Aorta (tissue), 5 donors: ENCODE results near the gene GTF2H4. TPM values are rescaled to one million over a fixed set of nuclear protein-coding genes. Genes with fewer than 3 reads are reported as not detected.
A peak's percentile ranks its signal among the peaks of the same experiment; 100 is the strongest.

ENCODE experiments used
- ATAC-seq: fragments of 200-7000 bp; cut with Tn5 transposase; one replicate; pipeline ENCODE4 v1.9.1; 2022; ENCODE audit warnings: moderate library complexity; ENCODE audit not compliant: low FRiP score
- DNase-seq, 2 donors: peaks; one replicate each; pipeline ENCODE4 v3.0.0-alpha.2; 2020
- H3K27ac ChIP-seq, 2 donors: one replicate each; pipeline ENCODE4 v1.5.1; 2013; ENCODE audit warnings: low read length in 2 of 2, mild to moderate bottlenecking in 2 of 2, moderate library complexity in 2 of 2, control low read depth in 1 of 2, inconsistent platforms in 1 of 2, low read depth in 1 of 2
- H3K27me3 ChIP-seq, 2 donors: one replicate each; pipeline ENCODE4 v1.6.1; 2013; ENCODE audit warnings: control low read depth in 1 of 2, low read length in 1 of 2, mild to moderate bottlenecking in 1 of 2, moderate library complexity in 1 of 2; ENCODE audit not compliant: insufficient read depth in 2 of 2, control insufficient read depth in 1 of 2
- H3K36me3 ChIP-seq, 2 donors: one replicate each; pipeline ENCODE4 v1.6.1; 2013; ENCODE audit warnings: control low read depth in 1 of 2, low read length in 1 of 2, mild to moderate bottlenecking in 1 of 2; ENCODE audit not compliant: insufficient read depth in 2 of 2, control insufficient read depth in 1 of 2
- H3K4me1 ChIP-seq, 2 donors: one replicate each; pipeline ENCODE4 v1.6.1; 2013; ENCODE audit warnings: low read length in 2 of 2, control low read depth in 1 of 2, mild to moderate bottlenecking in 1 of 2, moderate library complexity in 1 of 2; ENCODE audit not compliant: insufficient read depth in 2 of 2, control insufficient read depth in 1 of 2
- H3K4me3 ChIP-seq, 2 donors: one replicate each; pipeline ENCODE4 v1.5.1; 2013; ENCODE audit warnings: low read length in 2 of 2, control low read depth in 1 of 2, mild to moderate bottlenecking in 1 of 2
- H3K9me3 ChIP-seq: one replicate; pipeline ENCODE4 v1.6.1; 2013; ENCODE audit warnings: mild to moderate bottlenecking, low read length; ENCODE audit not compliant: control insufficient read depth
- WGBS, 2 donors: extraction: QIAGEN DNeasy Blood & Tissue Kit; methylation state at CpG; one replicate each; pipeline ENCODE4 v1.1.7; 2013; 5-methylcytosine and 5-hydroxymethylcytosine counted together
- intact Hi-C, 2 donors: fragments of 100-400 bp; cut with DNase I; formaldehyde crosslinking; loops; one replicate each; pipeline versions ENCODE4 v1.14.2 to v1.15.0; 2022
- polyA plus RNA-seq, 2 donors: library from polyadenylated mRNA; stranded (reverse); fragments of 200-250 nt; gene quantifications; one replicate each; pipeline ENCODE4 v1.2.3, GENCODE V29; 2013
- total RNA-seq, 2 donors: library from RNA; stranded (reverse); fragmentation: NEBNext Ultra II Directional; extraction: Animal tissue kit (Norgen Biotek cat#: 25700); gene quantifications; one replicate each; pipeline ENCODE4 v1.2.1, GENCODE V29; 2021
- donor health status: healthy with polysubstance abuse.
- donor health status: Bipolar disorder and iron deficiency.
- donor health status: DM: no; HTN: no; CAD: no.
- donor health status: DM: no; HTN: no; CAD: no.
- donor health status: DM: yes; HTN: yes; CAD: no.

GTF2H4 gene
- total and polyA plus RNA-seq, 4 donors: 3.9 to 88.2 (median 34.1) TPM

GRCh38 chr6:30891816-30892538 is 16.0 kb upstream of the GTF2H4 start:
- Histone ChIP-seq H3K36me3 (peaks cover 0 to 4% of the 10 kb centered on the region in 2 donors), H3K27ac (no peak overlapping the region), H3K27me3 (no peaks in the 10 kb centered on the region), H3K4me1 (no peaks in the 10 kb centered on the region), H3K9me3 (no peaks in the 10 kb centered on the region), H3K4me3 (no peak overlapping the region)
- no peak for ATAC-seq
- intact Hi-C loops: no loop called here
- 90 to 92% methylated on average over 21 of the region's 21 CpGs for WGBS, 2 donors
- DNase-seq: peak in 1 of 2 donors; percentile 71

DNA sequence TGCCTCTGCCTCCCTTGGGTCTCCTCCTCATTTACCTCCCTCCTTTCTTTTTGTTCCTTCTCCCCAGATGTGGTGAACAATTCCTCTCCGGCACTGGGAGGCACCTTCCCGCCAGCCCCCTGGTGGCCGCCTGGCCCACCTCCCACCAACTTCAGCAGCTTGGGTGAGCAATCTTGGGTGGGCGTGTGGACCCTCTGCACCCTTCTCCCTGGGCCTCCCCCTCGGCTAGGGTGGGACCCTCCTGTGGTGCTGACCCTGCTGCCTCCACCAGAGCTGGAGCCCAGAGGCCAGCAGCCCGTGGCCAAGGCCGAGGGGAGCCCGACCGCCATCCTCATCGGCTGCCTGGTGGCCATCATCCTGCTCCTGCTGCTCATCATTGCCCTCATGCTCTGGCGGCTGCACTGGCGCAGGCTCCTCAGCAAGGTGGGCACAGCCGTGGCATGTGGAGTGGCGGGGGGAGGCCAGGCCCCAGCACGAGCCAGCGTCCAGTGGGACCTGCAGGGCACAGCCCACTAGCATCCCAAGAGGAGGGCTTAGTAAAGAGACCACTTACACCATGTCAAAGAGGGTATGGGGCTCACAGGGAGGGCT is 14.9 kb upstream of the GTF2H4 start:
- DNase-seq (peak in 1 of 2 donors; percentile 69), ATAC-seq (no peak)
- no peaks in the 10 kb centered on the region for H3K9me3 ChIP-seq
- intact Hi-C loops: no loop called here
- peaks cover 0 to 4% of the 10 kb centered on the region in 2 donors for H3K36me3 ChIP-seq
- 85 to 86% methylated on average over 16 of the region's 16 CpGs for WGBS, 2 donors
- H3K27me3 ChIP-seq: no peaks in the 10 kb centered on the region
- H3K4me1 ChIP-seq: no peaks in the 10 kb centered on the region
- H3K4me3 ChIP-seq: no peak overlapping the region
- no peak overlapping the region for H3K27ac ChIP-seq

DNA sequence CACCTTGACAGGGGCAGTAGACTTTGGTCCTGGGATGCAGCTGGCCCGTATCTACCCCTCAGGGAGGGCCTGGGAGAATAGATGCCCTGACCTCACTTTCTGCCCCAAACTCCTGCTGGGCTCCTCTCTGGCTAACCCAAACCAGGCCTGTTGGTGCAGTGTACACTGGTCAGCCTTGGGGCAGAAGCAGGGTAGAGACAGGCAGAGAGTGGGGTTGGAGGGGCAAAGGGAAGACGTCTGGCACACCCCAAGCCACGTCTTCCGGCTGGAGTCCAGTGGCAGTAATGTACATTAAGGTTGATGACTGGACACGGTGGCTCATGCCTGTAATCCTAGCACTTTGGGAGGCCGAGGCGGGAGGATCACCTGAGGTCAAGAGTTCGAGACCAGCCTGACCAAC is 14.3 kb upstream of the GTF2H4 start:
- Histone ChIP-seq H3K27ac (no peak overlapping the region), H3K4me3 (no peak overlapping the region), H3K36me3 (peaks cover 0 to 4% of the 10 kb centered on the region in 2 donors), H3K4me1 (no peaks in the 10 kb centered on the region), H3K9me3 (no peaks in the 10 kb centered on the region), H3K27me3 (no peaks in the 10 kb centered on the region)
- WGBS, 2 donors: 93% methylated on average over 8 of the region's 8 CpGs
- ATAC-seq: no peak
- intact Hi-C loops: no loop called here
- DNase-seq: peak in 1 of 2 donors; percentile 33

DNA sequence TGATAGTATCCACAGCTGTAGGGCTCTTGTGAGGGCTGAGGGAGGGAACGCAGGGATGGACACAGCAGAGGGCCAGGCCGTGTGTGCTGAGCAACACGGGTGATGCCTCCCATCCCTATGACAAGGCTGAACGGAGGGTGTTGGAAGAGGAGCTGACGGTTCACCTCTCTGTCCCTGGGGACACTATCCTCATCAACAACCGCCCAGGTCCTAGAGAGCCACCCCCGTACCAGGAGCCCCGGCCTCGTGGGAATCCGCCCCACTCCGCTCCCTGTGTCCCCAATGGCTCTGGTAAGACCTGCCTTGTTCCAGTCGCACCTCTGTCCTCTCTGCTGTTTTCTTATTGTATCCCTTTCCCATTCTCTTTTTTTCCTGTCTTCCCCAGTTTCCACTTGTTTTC is 13.6 kb upstream of the GTF2H4 start:
- Histone ChIP-seq H3K9me3 (no peaks in the 10 kb centered on the region), H3K27me3 (no peaks in the 10 kb centered on the region), H3K4me3 (no peak overlapping the region), H3K36me3 (peaks cover 0 to 4% of the 10 kb centered on the region in 2 donors), H3K27ac (no peak overlapping the region), H3K4me1 (no peaks in the 10 kb centered on the region)
- WGBS, 2 donors: 89 to 92% methylated on average over 12 of the region's 12 CpGs
- peak in 1 of 2 donors; percentile 62 for DNase-seq
- intact Hi-C loops: no loop called here
- ATAC-seq: no peak

- H3K27me3 ChIP-seq: no peaks in the 10 kb centered on the region
- H3K27ac ChIP-seq: no peak overlapping the region
- H3K4me3 ChIP-seq: no peak overlapping the region
- intact Hi-C loops: no loop called here
- 93% methylated on average over 3 of the region's 3 CpGs for WGBS, 2 donors
- H3K9me3 ChIP-seq: no peaks in the 10 kb centered on the region
- no peak for DNase-seq
- H3K4me1 ChIP-seq: no peaks in the 10 kb centered on the region
- H3K36me3 ChIP-seq: peaks cover 0 to 4% of the 10 kb centered on the region in 2 donors
- no peak for ATAC-seq
Measured at GRCh38 chr6:30894935-30895334, 13.1 kb upstream of the GTF2H4 start.

DNA sequence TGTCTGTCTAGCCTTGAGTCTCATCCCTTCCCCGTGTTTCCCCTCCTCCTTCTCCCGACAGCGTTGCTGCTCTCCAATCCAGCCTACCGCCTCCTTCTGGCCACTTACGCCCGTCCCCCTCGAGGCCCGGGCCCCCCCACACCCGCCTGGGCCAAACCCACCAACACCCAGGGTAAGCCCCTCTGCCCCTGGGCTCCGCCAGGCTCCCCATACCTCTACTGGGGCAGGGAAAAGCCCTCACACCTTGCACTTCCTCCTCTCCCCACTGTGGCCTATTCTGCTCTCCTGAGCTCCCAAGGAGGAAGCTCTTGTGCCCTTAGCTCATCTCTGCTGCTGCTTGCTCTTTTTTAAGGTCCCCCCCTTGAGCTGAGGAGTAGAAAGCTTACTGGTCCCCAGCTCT is 12.7 kb upstream of the GTF2H4 start:
- intact Hi-C loops: no loop called here
- peak in 1 of 2 donors; percentile 48 for DNase-seq
- WGBS, 2 donors: 88 to 90% methylated on average over 10 of the region's 10 CpGs

GRCh38 chr6:30896541-30896940 is 11.5 kb upstream of the GTF2H4 start:
- WGBS, 2 donors: 87 to 96% methylated on average over 13 of the region's 13 CpGs
- H3K4me3 ChIP-seq: no peak overlapping the region
- intact Hi-C loops: no loop called here
- no peaks in the 10 kb centered on the region for H3K9me3 ChIP-seq
- H3K27ac ChIP-seq: no peak overlapping the region
- DNase-seq (no peak), ATAC-seq (no peak)
- peaks cover 0 to 4% of the 10 kb centered on the region in 2 donors for H3K36me3 ChIP-seq
- H3K4me1 ChIP-seq: no peaks in the 10 kb centered on the region
- H3K27me3 ChIP-seq: no peaks in the 10 kb centered on the region

More for the DNA sequence above, 12.7 kb upstream of the GTF2H4 start:
- Histone ChIP-seq H3K4me1 (no peaks in the 10 kb centered on the region), H3K27me3 (no peaks in the 10 kb centered on the region), H3K27ac (no peak overlapping the region), H3K4me3 (no peak overlapping the region), H3K36me3 (peaks cover 0 to 4% of the 10 kb centered on the region in 2 donors), H3K9me3 (no peaks in the 10 kb centered on the region)
- ATAC-seq: no peak

DNA sequence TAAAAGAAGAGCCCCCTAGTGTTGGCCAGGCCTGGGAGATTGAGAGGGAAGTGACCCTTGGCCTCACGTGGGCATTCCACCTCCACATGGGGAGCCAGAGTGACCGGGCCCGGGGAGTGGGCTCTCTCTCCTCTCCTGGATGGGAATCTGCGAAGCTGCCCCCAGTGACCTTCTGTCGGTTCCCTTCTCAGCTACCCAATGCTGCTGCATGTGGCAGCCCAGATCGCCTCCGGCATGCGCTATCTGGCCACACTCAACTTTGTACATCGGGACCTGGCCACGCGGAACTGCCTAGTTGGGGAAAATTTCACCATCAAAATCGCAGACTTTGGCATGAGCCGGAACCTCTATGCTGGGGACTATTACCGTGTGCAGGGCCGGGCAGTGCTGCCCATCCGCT is 10.1 kb upstream of the GTF2H4 start:
- 88 to 89% methylated on average over 16 of the region's 16 CpGs for WGBS, 2 donors
- DNase-seq: no peak
- no peaks in the 10 kb centered on the region for H3K4me1 ChIP-seq
- H3K36me3 ChIP-seq: peaks cover 0 to 4% of the 10 kb centered on the region in 2 donors
- H3K27ac ChIP-seq: no peak overlapping the region
- no peak for ATAC-seq
- H3K9me3 ChIP-seq: no peaks in the 10 kb centered on the region
- H3K27me3 ChIP-seq: no peaks in the 10 kb centered on the region
- H3K4me3 ChIP-seq: no peak overlapping the region
- intact Hi-C loops: no loop called here
